Activated CD4-positive, alpha-beta T cell treated with anti-CD3 and anti-CD28 coated beads for 24 hours (primary cell): ENCODE measurements around the gene AGRN.
"Not testable (repeated sequence)": the region's sequence is repeated elsewhere in the genome, so short reads cannot be mapped to it uniquely, and the experiment has no call there.

ENCODE experiments used
- DNase-seq, 2 donors: peaks; one replicate each; pipeline ENCODE4 v3.0.0-alpha.2; 2020; ENCODE audit warnings: low read depth in 2 of 2

The AGRN gene

DNA sequence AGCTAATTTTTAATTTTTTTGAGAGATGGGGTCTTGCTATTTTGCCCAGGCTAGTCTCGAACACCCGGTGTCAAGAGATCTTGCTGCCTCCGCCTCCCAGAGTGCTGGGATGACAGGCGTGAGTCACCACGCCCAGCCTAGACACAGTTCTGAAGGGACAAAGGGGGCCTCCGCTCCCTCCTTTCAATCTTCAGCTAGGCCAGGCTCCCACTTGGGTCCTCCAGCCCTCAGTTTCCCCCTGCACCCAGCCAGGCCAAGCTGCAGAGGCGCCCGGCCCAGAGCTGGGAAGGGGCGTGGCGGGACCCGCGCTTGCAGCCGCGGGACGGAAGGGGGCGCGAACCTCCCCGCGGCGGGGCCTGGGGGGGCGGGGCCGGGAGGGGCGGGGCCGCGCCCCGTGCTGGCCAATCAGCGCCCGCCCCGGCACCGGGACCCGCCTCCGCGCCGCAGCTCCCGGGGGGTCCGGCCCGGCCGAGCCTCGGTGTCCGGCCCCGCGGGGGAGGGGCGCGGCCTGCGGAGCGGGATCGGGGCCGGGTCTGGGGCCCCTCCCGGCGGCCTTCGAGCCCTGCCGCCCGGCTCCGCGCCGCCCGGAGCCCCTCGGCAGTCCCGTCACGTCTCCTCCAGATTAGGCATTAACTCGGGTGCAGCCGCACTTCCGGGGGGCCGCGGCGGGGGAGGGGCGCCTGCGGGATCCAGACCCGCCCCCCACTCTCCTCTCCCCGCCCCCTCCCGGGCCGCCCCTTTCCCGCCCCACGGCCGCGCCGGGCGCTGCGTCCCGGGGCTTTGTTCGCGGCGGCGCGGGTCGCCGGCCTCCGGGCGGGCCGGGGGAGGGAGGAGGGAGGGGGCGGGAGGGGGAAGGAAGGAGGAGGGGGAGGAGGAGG lies 559 bp upstream of the AGRN start:
- peak; percentile 72 to 73 for DNase-seq

GRCh38 chr1:1020415-1021009 lies 592 bp downstream of the AGRN start:
- no peak for DNase-seq

DNA sequence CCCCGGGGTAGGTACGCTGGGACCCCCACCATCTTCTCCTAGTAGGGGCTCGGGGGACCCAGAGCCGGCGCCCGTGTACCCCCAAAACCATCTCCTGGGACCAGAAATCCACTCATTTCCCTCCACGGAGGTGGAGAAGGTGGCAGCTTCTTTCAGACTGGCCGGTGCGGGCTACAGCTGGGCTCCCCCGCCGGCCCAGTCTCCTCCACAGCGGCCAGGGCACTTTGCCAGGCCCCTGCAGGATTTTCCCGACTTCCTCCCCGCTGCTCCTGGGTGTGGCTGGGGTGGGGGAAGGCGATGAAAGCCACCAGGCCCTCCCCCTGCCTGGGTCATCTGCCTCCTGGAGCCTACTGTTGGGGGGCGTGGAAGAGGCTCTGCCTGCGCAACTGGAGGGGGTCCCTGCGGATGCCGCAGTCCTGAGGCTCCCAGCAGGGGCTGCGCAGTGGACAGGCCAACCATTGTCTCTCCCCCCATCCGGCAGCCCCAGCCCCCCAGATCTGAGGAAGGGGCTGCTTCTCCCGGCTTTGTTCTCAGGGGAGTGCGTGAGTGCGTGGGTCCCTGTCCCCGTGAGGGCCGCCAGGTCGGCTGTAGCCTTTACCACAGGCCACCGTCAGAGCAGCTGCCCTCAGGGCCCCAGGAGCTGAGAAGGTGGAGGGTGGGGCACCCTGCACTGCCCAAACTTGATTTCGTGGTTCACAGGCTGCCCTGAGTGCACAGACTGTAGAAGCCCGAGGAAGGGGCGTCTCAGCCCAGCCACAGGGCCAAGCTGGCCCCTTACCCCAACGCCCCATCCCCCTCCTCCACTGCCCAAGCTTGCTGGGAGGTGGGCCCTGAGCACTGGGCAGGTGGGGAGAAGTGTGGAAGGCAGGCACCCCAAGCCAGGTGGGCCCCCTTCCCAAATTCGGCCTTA lies 1.3 kb downstream of the AGRN start:
- DNase-seq, result no peak

DNA sequence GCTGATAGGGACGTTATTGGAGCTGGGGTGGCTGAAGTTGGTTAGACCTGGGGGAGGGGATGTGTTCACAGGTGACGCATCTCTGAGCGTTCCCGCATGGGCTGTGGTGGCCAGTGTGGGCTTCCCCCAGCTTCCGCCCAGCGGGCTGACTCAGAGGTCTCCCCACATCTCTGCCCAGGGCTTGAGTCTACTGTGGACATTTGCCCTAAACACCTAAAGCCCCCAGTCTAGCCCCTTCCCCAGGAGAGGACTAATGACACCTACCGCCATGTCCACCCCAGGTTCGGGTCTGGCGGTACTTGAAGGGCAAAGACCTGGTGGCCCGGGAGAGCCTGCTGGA lies 2.0 kb downstream of the AGRN start:
- DNase-seq, result no peak

DNA sequence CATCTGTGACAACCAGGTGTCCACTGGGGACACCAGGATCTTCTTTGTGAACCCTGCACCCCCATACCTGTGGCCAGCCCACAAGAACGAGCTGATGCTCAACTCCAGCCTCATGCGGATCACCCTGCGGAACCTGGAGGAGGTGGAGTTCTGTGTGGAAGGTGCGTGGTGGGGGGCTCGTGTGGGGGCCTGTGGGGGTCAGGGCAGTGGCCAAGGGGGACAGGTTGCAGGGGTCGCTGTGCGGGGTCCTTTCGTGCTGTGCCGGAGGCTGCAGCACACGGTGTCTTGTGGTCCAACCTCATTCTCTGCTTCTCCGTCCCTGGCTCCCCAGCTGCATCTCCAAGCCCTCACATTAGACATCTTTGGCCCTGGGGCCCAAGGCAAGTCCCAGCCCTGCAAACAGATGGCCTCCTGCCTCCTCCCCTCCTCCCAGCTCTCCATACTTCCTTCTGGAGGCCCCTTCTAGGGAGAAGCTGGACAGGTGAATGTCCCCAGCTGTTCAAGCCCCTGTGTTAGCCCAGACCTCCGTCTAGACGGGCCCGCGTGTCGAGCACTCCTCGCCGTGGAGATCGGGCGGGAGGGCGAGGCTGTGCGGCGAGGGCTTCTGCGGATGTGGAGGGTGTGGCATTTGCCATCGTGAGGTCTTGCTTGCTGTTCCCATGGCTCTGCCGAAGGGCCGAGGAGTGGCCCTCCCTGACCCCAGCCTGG lies 2.5 kb downstream of the AGRN start:
- no peak for DNase-seq

GRCh38 chr1:1023700-1024099 lies 3.8 kb downstream of the AGRN start:
- no peak for DNase-seq

GRCh38 chr1:1024149-1024770 lies 4.3 kb downstream of the AGRN start:
- DNase-seq, result no peak

- DNase-seq, result no peak
Observed at GRCh38 chr1:1024771-1025699, 5.1 kb downstream of the AGRN start.

DNA sequence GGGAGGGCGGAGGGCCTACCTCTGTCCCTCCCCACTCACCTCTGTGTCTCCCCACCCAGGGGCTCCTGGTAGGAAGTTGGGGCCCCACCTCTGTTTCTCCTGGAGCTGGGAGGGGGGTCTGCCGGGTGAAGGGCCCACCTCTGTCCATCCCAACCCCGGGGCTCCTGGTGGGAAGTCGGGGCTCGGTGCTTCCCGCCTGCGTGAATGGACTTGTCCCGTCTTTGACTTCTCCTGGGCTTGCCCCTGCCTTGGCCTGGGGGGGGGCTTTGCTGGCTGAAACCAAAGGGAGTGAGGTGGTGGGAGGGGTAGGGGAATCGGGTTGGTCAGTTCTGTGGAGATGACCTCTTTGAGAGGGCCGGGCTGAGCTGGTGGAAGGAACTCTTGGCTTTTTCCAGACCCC lies 5.8 kb downstream of the AGRN start:
- DNase-seq, result no peak

DNA sequence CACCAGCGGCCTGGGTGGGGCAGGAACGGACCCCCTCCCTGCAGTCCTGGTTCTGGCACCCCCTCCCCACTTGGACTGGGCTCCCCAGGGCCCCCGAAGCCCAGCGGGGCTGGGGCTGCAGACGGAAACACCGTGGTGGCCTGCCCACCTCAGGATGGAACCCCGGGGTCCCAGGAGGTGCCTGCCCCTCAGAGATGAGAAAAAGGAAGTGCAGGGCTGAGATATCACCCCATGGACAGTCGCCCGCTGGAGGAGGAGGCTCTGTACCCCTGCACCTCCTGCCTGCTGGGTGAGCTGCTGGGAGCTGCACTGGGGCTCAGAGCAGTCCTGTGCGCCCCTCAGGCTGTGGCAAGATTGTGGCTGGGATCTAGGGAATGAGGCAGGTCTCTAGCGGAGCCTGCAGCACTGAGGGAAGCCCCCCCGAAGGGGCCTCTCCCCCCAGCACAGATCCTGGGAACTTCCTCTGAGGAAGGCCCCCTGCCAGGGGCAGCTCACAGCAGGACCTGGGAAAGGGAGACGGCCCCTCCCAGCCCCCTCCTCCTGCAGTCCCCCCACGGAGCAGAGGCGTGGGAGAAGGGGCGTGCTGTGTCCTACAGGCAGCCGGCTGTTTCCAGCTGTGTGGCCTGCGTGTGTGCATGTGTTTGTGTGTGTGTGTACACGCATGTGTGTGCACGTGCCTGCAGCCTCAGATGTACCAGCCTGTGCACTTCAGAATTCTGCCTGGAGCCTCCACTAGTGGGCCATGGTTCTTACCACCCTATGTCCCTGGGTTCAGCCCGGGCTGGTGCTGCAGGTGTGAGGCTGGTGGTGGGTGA lies 6.9 kb downstream of the AGRN start:
- no peak for DNase-seq

- DNase-seq, result no peak
Observed at GRCh38 chr1:1027791-1028190, 7.9 kb downstream of the AGRN start.

- DNase-seq, result not testable (repeated sequence)
Observed at GRCh38 chr1:1030867-1031658, 11.1 kb downstream of the AGRN start.

GRCh38 chr1:1031659-1032235 lies 11.8 kb downstream of the AGRN start:
- DNase-seq, result no peak

- DNase-seq, result no peak
Observed at GRCh38 chr1:1032424-1032823, 12.5 kb downstream of the AGRN start.

- DNase-seq, result peak; percentile 85 to 87
Observed at GRCh38 chr1:1033009-1033587, 13.2 kb downstream of the AGRN start.

- DNase-seq, result no peak
Observed at GRCh38 chr1:1033731-1034438, 14.0 kb downstream of the AGRN start.

DNA sequence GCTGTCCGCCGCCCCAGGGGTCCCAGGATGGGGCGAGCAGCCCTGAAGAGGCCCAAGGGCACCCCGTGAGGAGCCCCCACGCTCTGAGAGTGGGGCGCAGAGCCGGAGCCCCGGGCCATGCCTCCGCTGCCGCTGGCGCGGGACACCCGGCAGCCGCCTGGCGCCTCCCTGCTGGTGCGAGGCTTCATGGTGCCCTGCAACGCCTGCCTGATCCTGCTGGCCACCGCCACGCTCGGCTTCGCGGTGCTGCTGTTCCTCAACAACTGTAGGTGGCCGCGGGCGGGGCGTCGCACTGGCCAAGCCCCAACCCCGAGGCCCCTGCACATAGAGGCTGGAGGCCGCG lies 14.5 kb downstream of the AGRN start:
- no peak for DNase-seq
